Heart left ventricle (tissue), 13 donors: Measurements from ENCODE around the gene SERPINA9.
A peak's percentile ranks its signal among the peaks of the same experiment; 100 is the strongest.

Source experiments
- POLR2A ChIP-seq, 2 donors: fragments of 450-650 bp; IDR thresholded peaks; one replicate each; pipeline ENCODE4 v1.6.1; 2017; ENCODE audit warnings: antibody characterized with exemption in 2 of 2, mild to moderate bottlenecking in 2 of 2, moderate library complexity in 2 of 2
- TF ChIP-seq, protein P1 (sequence below), 12 donors: fragments of 200-600 bp; sonication (generic) in 4 of 12; IDR thresholded peaks; one replicate each; pipeline versions ENCODE4 v1.5.0 to v1.8.0; 2018 to 2022; ENCODE audit warnings: antibody characterized with exemption in 12 of 12, mild to moderate bottlenecking in 5 of 12
- donor health status: ischemic (EF 13 %, LVEDD 7.1; RV severe dilation, severe dysfunction).
- donor health status: DM: no; HTN: yes; CAD: no.
- donor health status: DM: no; HTN: no; CAD: no.
- donor health status: ischemic (EF 25% LVEDD 6.9; RV normal size, moderate dysfunction).
- donor health status: ischemic (EF 25% LVEDD 5.7; RV mildly dilated, moderate dysfunction).
- donor health status: ischemic (EF 35%, LVEDD 5.7; RV mildly dilated, moderate dysfunction).
- donor health status: nonischemic (EF 11% LVEDD 7.7; RV severe dilation, severe dysfunction).
- donor health status: DM: yes; HTN: yes; CAD: no.
- donor health status: PGD.
- donor health status: ischemic (EF 29% LVEDD 5.4; RV normal size, mild dysfunction).
- donor health status: nonischemic (EF 23%, LVEDD 6.1; RV moderate dilation, normal function).

DNA sequence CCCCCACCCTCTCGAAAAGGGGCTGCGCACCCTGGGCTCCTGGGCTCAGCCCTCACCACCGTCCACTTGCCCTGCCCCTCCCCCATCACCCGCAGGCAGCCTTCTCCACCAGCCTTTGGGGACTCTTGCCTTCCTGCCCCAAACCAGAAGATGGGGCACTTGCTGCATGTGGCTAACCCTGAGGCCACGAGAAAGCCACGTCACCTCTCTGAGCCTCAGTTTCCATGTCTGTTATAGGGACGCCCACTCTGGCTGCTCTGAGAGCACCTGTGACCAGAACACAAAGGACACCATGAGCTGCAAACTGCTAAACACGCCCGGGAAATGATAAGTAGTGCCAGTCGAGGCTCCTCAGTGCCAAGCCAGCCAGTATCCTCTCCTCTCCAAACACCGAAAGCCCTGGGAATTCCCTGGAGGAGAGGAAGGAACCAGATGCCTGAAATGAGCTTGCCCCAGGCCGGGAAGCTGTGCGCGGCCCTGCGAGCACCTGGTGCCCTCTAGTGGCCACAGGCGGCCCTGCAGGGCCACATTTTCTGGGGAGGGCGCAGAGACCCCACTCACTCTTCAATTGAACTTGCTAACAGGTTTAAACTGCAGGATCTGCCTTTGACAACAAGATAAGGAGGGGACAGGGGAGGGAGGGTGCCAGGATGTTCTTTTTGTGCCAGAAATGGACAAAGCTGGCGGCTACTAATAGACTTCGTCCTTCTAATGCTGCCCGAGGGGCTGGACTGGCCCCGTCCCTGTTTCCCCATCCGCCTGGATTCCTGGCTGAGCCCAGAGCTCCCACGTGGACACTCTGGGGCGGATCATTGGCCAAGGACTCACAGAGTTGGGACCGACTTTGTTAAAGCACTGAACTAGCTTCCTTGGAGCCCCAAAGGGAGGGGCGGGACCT, 10.2 kb upstream of the SERPINA9 start:
- TF ChIP-seq POLR2A (IDR thresholded peaks at IDR 0.05), result no peak
- TF ChIP-seq, protein P1, sequence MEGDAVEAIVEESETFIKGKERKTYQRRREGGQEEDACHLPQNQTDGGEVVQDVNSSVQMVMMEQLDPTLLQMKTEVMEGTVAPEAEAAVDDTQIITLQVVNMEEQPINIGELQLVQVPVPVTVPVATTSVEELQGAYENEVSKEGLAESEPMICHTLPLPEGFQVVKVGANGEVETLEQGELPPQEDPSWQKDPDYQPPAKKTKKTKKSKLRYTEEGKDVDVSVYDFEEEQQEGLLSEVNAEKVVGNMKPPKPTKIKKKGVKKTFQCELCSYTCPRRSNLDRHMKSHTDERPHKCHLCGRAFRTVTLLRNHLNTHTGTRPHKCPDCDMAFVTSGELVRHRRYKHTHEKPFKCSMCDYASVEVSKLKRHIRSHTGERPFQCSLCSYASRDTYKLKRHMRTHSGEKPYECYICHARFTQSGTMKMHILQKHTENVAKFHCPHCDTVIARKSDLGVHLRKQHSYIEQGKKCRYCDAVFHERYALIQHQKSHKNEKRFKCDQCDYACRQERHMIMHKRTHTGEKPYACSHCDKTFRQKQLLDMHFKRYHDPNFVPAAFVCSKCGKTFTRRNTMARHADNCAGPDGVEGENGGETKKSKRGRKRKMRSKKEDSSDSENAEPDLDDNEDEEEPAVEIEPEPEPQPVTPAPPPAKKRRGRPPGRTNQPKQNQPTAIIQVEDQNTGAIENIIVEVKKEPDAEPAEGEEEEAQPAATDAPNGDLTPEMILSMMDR (IDR thresholded peaks at IDR 0.05), result peak; percentile 94 to 100 (median 98)
